HEK293T (cell line): ENCODE measurements around the gene WASF2.

Experiments
- ARNT ChIP-seq: fragments of 450-650 bp; IDR thresholded peaks from 2 replicates; pipeline ENCODE4 v1.6.1; 2017; ENCODE audit warnings: mild to moderate bottlenecking
- BHLHE40 ChIP-seq: fragments of 450-650 bp; IDR thresholded peaks from 2 replicates; pipeline ENCODE4 v1.6.1; 2016; ENCODE audit warnings: mild to moderate bottlenecking, moderate library complexity, borderline replicate concordance
- CTBP1 ChIP-seq: fragments of 450-650 bp; IDR thresholded peaks from 2 replicates; pipeline ENCODE4 v1.6.1; 2016; ENCODE audit warnings: borderline replicate concordance
- ELF4 ChIP-seq: fragments of 450-650 bp; IDR thresholded peaks from 2 replicates; pipeline ENCODE4 v1.6.1; 2017; ENCODE audit warnings: antibody characterized with exemption
- FOXA1 ChIP-seq: fragments of 450-650 bp; IDR thresholded peaks from 2 replicates; pipeline ENCODE4 v1.6.1; 2016; ENCODE audit warnings: mild to moderate bottlenecking
- FOXK2 ChIP-seq: fragments of 450-650 bp; IDR thresholded peaks from 2 replicates; pipeline ENCODE4 v1.6.1; 2016; ENCODE audit warnings: mild to moderate bottlenecking
- FOXM1 ChIP-seq: fragments of 450-650 bp; IDR thresholded peaks from 2 replicates; pipeline ENCODE4 v1.6.1; 2017; ENCODE audit warnings: mild to moderate bottlenecking, borderline replicate concordance
- HDGF ChIP-seq: fragments of 450-650 bp; IDR thresholded peaks from 2 replicates; pipeline ENCODE4 v1.6.1; 2017; ENCODE audit warnings: antibody characterized with exemption, borderline replicate concordance
- L3MBTL2 ChIP-seq: fragments of 450-650 bp; conservative IDR thresholded peaks from 2 replicates; pipeline ENCODE4 v1.6.1; 2016; ENCODE audit warnings: mild to moderate bottlenecking
- SP1 ChIP-seq: fragments of 450-650 bp; IDR thresholded peaks from 2 replicates; pipeline ENCODE4 v1.6.1; 2017
- SUZ12 ChIP-seq: fragments of 450-650 bp; IDR thresholded peaks from 2 replicates; pipeline ENCODE4 v1.6.1; 2016; ENCODE audit warnings: mild to moderate bottlenecking
- TARDBP ChIP-seq: fragments of 450-650 bp; IDR thresholded peaks from 2 replicates; pipeline ENCODE4 v1.6.1; 2016
- ZNF384 ChIP-seq: fragments of 450-650 bp; IDR thresholded peaks from 2 replicates; pipeline ENCODE4 v1.6.1; 2016

DNA sequence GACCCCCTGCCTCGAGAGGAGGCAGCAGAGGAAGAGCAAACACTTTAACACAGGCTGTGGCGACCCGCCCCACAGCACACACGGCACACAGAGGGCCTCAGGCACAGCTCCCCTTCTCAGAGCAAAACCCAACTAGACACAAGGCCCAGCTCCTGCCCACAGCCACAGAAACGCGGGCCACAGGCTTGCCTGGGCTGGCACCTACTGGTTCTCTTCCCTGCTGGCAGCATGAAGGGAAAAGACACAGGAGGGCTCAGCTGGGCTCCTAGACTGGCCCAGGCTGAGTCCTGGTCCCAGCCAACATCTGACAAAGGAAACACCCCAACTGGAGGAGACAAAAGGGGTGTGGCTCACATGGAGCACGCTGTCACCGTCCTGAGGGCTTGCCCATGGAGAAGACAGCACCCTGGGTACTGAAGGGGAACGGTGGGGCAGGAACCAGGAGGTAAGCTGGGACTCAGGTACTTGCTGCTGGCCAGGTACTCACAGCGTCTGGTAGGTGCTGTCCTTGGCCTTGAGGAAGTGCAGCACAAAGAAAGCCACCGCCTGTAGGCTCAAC is 110.3 kb downstream of the WASF2 start:
- TF ChIP-seq HDGF (no peak), ZNF384 (no peak), BHLHE40 (no peak), FOXK2 (no peak), FOXM1 (no peak), TARDBP (no peak), FOXA1 (no peak), CTBP1 (no peak), SP1 (no peak), ELF4 (no peak), ARNT (no peak), SUZ12 (no peak), L3MBTL2 (no peak)
